Adipose tissue (tissue), 3 donors: ENCODE data around the gene HBS1L. TPM values are rescaled to one million over a fixed set of nuclear protein-coding genes. Genes with fewer than 3 reads are reported as not detected.

Source experiments
- H3K27ac ChIP-seq: one replicate; pipeline ENCODE4 v1.5.1; 2013; ENCODE audit warnings: low read depth, low read length
- WGBS, 3 donors: extraction: QIAGEN DNeasy Blood & Tissue Kit; methylation state at CpG; one replicate each; pipeline ENCODE4 v1.1.7; 2013; 5-methylcytosine and 5-hydroxymethylcytosine counted together
- polyA plus RNA-seq, 3 donors: library from polyadenylated mRNA; stranded (reverse); fragments of 200-250 nt; gene quantifications; one replicate each; pipeline ENCODE4 v1.2.3, GENCODE V29; 2013
- donor health status: healthy with polysubstance abuse.
- donor health status: Bipolar disorder and iron deficiency.
- donor health status: healthy.

Gene HBS1L
- polyA plus RNA-seq, 3 donors = 26.3 to 33.2 (median 30.3) TPM

GRCh38 chr6:135012764-135013163 is 41.9 kb downstream of the HBS1L start:
- H3K27ac ChIP-seq = no peak overlapping the region

GRCh38 chr6:135012349-135012748 is 42.3 kb downstream of the HBS1L start:
- no peak overlapping the region for H3K27ac ChIP-seq
- 91 to 99% (median 98%) methylated on average over 2 of the region's 2 CpGs for WGBS, 3 donors

DNA sequence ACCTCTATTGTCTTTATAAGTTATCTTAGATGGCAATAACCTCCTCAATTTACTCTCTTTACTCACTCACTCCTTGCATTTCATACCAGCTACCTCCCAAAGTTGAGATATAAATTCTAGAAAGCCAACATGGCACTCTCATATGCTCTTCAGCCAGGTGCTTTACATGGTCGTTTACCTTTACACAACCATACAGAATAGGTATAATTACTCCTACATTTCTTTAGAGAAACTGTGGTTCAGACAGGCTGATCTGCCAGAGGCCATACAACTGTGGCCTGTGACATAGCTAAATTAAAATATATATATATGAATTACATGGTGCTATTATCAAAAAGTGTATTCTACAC is 45.7 kb downstream of the HBS1L start:
- 70 to 95% (median 91%) methylated on average over 1 of the region's 1 CpG for WGBS, 3 donors

DNA sequence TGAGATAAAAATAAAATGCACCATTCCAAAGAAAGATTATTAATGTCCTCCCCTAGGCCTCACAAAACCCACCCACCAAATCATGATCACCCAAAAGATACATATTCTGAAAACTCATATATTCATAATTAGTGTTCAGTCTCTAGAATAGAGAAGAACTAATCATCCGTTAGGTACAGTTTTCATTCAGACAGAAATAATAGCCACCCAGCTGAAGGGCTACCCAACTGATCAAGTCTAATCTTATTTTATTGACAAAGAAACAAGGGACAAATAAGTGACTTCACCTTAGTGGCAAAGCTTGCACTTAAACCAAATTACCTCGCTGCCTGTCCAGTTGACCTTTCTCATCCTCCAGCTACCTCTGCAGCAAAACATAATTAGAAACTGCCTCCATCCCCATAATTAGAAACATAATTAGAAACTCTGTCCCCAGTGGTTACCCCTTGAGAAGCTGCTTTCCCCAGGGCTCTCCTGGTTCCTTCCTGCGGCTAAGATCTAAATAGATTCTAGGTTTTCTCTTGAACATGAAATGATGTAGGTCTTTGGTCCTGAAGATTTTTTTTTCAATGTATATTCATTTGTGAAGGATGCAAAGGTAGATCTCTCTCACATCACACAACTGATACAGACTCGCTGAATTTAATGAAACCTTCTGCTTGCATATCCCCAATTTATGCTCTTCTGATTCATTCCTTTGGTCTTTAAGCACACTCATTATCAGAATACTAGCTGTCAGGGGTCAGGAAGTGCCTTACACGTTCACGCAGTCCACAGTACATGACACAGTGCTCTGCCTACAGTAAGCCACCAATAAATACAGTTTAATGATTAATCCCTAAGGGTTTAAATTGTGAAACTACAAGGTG is 46.3 kb downstream of the HBS1L start:
- no peak overlapping the region for H3K27ac ChIP-seq
- WGBS, 3 donors = 72 to 91% (median 81%) methylated on average over 6 of the region's 6 CpGs

More for the DNA sequence above, 45.7 kb downstream of the HBS1L start:
- H3K27ac ChIP-seq = no peak overlapping the region

GRCh38 chr6:135006386-135006914 is 48.2 kb downstream of the HBS1L start:
- H3K27ac ChIP-seq = no peak overlapping the region
- WGBS, 3 donors = 86 to 96% (median 89%) methylated on average over 3 of the region's 3 CpGs

DNA sequence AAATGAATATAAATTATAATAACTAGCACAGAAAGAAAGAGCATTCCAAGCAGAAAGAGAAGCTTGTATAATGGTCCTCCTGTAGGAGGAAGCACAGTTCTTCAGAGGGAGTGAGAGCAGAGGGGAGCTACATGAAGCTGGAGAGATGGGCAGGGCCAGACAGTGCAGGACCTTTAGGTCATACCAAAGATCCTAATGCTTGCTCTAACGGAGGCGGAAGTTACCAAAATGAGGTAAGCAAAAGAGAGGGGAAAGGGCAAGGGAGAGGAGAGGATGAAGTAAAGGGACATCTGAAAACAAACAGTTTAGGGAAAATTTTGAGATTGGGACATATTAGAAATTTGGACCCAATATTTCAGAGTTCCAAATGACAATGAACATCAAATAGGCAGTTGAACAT is 50.2 kb downstream of the HBS1L start:
- 79 to 85% (median 85%) methylated on average over 2 of the region's 2 CpGs for WGBS, 3 donors
- H3K27ac ChIP-seq = no peak overlapping the region

DNA sequence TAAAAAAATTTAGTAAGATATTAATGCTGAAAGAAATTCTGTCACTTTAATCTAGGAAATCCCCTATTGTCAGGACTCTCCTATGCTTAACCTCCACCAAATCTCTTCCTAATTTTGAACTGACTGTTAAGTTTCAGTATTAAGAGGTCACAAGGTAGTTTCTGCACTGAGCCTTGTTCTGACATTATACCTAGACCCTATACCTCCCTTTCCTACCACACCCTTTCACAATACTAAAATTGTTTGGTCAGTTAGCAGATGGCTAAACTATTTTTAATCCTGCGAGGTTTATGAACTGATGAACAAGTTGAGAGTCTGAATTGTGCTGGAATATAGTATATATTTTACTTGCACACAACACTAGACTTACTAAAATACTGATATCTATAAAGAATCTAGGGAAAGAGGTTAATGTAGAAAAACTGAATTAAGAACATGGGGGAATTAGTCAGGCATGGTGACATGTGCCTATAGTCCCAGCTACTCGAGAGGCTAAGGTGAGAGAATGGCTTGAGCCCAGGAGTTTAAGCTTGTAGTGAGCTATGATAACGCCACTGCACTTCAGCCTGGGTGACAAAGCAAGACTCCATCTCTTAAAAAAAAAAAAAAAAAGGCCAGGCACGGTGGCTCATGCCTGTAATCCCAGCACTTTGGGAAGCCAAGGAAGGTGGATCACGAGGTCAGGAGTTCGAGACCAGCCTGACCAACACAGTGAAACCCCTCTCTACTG is 51.5 kb downstream of the HBS1L start:
- H3K27ac ChIP-seq = no peak overlapping the region
- WGBS, 3 donors = 86 to 88% (median 87%) methylated on average over 6 of the region's 6 CpGs

- 81 to 84% (median 83%) methylated on average over 5 of the region's 5 CpGs for WGBS, 3 donors
- H3K27ac ChIP-seq = no peak overlapping the region
Measured at GRCh38 chr6:135002229-135002844, 52.3 kb downstream of the HBS1L start.

GRCh38 chr6:134999107-134999506 is 55.5 kb downstream of the HBS1L start:
- 94 to 100% (median 96%) methylated on average over 1 of the region's 1 CpG for WGBS, 3 donors

DNA sequence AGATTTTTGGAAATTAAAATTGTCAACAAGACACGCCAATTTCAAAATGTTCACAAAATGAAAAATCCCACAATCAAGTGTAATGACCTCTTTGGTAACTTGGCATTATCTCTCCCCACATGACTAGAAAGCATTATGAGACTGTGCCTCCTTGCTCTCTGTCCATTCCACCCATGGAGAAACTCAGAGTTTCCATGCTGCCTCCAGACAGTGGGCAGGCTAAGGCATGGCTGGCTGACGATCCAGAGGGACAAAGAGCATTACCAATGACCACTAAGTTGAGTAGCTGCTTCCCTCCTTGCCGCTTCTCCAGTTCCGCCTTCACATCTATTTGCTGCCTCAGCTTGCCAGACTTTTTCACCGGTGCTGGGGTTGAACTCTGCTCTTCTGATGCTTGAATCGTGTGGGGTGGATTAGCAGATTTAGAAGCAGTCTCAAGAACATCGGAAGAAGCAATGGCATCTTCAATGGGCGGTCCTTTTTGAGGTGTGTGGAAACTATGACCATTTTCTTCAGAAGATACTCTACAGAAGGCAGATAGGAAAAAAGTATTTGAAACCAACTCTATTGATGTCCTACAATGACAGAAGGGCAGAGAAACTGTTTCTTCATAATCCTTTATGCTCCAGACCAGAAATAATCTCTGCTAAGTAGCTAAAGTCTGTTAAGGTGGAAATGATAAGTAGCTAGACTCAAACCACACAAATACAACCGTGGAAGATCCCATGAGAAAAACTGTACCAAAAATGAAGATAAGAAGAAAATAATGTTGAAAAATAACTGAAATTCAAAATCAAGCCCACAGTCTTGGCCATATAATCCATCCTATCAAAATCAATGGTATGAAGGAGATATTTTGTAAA is 57.3 kb downstream of the HBS1L start:
- WGBS, 3 donors = 94 to 96% (median 96%) methylated on average over 9 of the region's 9 CpGs
- no peak overlapping the region for H3K27ac ChIP-seq

More at GRCh38 chr6:134999107-134999506, 55.5 kb downstream of the HBS1L start:
- no peak overlapping the region for H3K27ac ChIP-seq

DNA sequence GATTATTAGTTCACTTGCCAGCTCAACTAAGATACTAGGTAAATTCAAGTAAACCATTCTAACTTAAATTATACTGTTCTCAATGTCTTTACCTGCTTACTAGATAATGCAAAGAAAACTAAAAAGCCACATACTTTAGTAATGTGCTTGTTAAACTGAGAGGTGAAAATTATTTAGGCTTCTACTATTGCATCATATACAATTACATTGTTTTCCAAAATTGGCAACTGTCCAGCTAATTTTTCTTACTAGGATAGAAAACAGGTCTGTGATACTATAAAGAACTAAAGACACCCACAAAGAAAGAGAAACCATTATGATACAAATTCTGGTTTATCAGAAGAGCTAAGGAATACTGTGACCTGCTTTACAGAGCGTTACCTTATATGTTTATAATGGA is 59.1 kb downstream of the HBS1L start:
- H3K27ac ChIP-seq = no peak overlapping the region
- WGBS, 3 donors = 93 to 94% (median 93%) methylated on average over 1 of the region's 1 CpG

DNA sequence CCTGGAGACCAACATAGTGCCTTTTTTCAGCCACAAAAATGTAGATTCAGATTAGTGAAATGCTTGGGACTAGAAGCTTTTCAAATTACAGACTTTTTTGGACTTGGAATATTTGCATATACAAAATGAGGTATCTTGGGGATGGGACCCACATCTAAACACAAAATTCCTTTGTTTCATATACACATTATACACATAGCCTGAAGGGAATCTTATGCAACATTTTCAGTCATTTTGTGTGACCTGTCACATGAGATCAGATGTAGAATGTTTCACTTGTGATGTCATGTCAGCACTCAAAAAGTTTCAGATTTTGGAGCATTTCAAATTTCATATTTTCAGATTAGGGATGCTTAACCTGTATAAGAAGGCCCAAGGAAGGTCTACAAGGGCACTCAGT is 60.2 kb downstream of the HBS1L start:
- H3K27ac ChIP-seq = no peak overlapping the region

DNA sequence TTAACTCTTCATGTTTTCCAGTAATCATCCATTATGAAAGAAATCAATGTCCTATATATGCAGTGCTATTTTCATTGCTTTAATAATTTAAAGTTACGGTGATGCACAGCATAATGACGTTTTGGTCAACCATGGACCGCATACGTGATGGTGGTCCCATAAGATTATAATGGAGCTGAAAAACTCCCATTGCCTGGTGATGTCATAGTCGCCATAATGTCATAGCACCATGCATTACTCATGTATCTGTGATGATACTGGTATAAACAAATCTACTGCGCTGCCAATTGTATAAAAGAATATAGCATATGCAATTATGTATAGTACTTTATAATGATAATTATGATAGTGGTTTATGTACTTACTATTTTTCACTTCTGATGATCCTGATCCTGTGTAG is 62.5 kb downstream of the HBS1L start:
- WGBS, 3 donors = 94 to 97% (median 96%) methylated on average over 6 of the region's 6 CpGs
- H3K27ac ChIP-seq = no peak overlapping the region

- WGBS, 3 donors = 88 to 96% (median 94%) methylated on average over 3 of the region's 3 CpGs
Measured at GRCh38 chr6:134990262-134990661, 64.4 kb downstream of the HBS1L start.

DNA sequence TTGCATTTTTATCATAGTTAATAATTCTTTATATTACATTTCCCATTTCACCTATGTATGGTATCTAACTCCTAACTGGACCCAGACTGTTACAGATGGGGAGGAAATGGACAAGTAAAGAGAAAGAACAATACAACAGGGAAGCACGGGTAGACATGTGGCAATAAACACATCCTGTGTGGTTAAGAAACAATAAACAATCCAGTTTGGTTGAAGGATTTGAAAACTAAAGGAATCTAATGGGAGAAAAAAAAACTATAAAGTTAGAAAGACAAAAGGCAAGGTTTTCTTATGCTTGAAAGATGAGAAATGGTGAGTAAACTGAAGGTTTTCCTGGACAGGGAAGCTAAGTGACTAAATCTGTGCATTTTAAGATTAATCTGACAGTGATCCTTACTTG is 69.8 kb downstream of the HBS1L start:
- 20 to 55% (median 36%) methylated on average over 1 of the region's 1 CpG for WGBS, 3 donors

More at GRCh38 chr6:134990262-134990661, 64.4 kb downstream of the HBS1L start:
- H3K27ac ChIP-seq = no peak overlapping the region

GRCh38 chr6:134983823-134984222 is 70.8 kb downstream of the HBS1L start:
- 69 to 87% (median 76%) methylated on average over 2 of the region's 2 CpGs for WGBS, 3 donors
- H3K27ac ChIP-seq = no peak overlapping the region

More for the DNA sequence above, 69.8 kb downstream of the HBS1L start:
- no peak overlapping the region for H3K27ac ChIP-seq

DNA sequence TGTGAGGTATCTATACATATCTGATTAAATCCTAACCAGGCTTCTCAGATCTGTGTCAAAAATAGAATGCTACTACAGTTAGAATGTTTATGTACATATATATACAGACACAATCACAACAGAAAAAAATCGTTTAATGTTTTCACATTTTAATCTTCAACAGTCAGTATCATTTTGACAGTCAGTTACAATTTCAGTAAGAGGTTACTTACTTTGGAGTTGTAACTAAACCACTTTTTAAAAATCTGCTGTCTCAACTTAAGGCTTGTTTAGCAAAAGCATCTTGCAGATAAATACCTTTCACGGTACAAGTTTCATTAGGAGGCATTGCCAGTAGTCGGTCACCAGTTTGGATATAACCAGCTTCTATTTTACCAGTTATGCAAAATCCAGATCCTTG is 72.5 kb downstream of the HBS1L start:
- WGBS, 3 donors = 83 to 93% (median 89%) methylated on average over 3 of the region's 3 CpGs
- H3K27ac ChIP-seq = no peak overlapping the region

- no peak overlapping the region for H3K27ac ChIP-seq
- 57 to 69% (median 60%) methylated on average over 1 of the region's 1 CpG for WGBS, 3 donors
Measured at GRCh38 chr6:134980846-134981245, 73.8 kb downstream of the HBS1L start.
